Mesenteric fat pad (tissue), 1 donor: ENCODE results near the gene ISCA2. TPM values are rescaled to one million over a fixed set of nuclear protein-coding genes. Genes with fewer than 3 reads are reported as not detected.

ENCODE experiments used
- total RNA-seq: library from RNA; stranded (reverse); fragmentation: NEBNext Ultra II Directional; extraction: Animal tissue kit (Norgen Biotek cat#: 25700); gene quantifications from one replicate; pipeline ENCODE4 v1.2.1, GENCODE V29; 2021
- donor health status: DM: yes; HTN: yes; CAD: no.

ISCA2 gene
- total RNA-seq, 1 donor from 2014 or later: 17.8 TPM

Other genes with a start within 250 kb of the ISCA2 start
- 41.5 TPM for gene ABCD4, start 190.8 kb upstream of the ISCA2 start, total RNA-seq
- not detected for gene VRTN, start 145.3 kb upstream of the ISCA2 start, total RNA-seq
- gene SYNDIG1L, start 67.6 kb upstream of the ISCA2 start, total RNA-seq: not detected
- gene NPC2, start 460 bp upstream of the ISCA2 start, total RNA-seq: 290 TPM
- gene LTBP2, start 118.5 kb downstream of the ISCA2 start, total RNA-seq: 58.2 TPM
- 31.9 TPM for gene AREL1, start 219.3 kb downstream of the ISCA2 start, total RNA-seq
- gene FCF1, start 219.4 kb downstream of the ISCA2 start, total RNA-seq: 37.6 TPM